ENCODE measurements around the gene ZNF521.

DNA sequence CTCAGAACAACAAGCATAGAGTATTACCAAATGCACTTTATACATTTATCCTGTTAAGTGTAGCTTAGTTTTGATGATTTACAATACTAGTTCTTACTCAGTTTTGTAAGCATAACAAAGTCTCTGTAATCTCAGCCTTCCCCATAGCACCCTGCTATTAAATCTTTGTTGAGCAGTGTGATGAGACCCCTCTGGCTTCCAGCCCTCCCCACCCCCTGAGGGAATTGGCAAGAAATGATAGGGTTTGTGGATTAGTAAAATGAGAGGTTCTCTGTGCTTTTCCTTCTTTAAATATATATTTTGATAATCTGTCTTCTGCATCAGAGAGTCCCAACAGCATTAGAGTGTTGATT, 37.2 kb downstream of the ZNF521 start:
- TF ChIP-seq CTCF (IDR thresholded peaks at IDR 0.05), result no peak
- no peak for TF ChIP-seq POLR2A (IDR thresholded peaks at IDR 0.05)
- TF ChIP-seq EP300 (IDR thresholded peaks at IDR 0.05), result no peak
